Stimulated activated CD4-positive, alpha-beta T cell treated with anti-CD3 and anti-CD28 coated beads, Interleukin-12 subunit alpha, Interleukin-12 subunit beta, amount 100 ng/mL, for 4 hours (primary cell): ENCODE results near the gene JPH3.
A peak's percentile ranks its signal among the peaks of the same experiment; 100 is the strongest.
"Not testable (repeated sequence)": the region's sequence is repeated elsewhere in the genome, so short reads cannot be mapped to it uniquely, and the experiment has no call there.

Experiments used
- DNase-seq: peaks from one replicate; pipeline ENCODE4 v3.0.0-alpha.2; 2020

The JPH3 gene

DNA sequence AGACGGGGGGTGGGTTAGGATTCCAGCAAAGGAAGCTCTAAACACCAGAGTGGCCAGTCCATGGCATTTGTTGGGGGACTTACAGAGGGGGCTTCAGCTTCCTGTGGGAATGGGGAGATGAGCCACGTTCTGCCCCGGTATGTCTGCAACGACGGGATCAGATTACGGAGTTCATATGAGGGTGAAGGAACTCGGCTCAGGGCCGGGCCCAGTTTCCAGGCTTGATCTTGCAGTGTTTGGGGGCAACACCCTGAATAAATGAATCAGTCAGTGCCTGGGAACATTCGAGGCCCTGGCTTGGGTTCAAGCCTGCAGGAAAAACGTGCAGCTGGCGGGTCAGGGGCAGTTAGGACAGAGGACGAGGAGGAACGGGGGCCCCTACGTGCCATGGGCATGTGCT, 54.0 kb downstream of the JPH3 start:
- DNase-seq: no peak

DNA sequence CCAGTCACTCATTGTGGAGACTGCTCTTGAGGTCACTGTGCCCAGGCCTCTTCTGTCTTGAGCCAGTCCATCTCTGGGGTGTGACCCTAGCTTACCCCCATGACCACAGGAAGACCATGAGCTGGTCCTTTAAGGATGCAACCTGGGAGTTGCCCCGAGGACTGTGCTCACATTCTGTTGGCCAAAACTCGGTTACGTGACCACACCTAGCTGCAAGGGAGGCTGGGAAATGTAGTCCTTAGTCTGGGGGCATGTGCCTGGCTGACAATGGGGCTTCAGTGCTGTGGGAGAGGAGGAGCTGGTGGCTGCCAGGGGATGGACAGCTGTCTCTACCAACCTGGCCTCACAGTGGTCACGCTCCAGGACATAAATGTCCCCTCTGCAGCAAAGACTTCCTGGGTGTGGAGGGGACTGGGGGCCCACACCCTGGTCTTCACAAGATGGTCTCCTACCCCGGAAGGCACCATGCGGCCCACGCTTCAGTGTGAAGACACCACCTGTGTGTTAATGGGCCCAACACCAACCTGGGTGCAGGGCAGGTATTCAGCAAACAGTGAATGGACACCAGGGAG, 55.4 kb downstream of the JPH3 start:
- DNase-seq: no peak

DNA sequence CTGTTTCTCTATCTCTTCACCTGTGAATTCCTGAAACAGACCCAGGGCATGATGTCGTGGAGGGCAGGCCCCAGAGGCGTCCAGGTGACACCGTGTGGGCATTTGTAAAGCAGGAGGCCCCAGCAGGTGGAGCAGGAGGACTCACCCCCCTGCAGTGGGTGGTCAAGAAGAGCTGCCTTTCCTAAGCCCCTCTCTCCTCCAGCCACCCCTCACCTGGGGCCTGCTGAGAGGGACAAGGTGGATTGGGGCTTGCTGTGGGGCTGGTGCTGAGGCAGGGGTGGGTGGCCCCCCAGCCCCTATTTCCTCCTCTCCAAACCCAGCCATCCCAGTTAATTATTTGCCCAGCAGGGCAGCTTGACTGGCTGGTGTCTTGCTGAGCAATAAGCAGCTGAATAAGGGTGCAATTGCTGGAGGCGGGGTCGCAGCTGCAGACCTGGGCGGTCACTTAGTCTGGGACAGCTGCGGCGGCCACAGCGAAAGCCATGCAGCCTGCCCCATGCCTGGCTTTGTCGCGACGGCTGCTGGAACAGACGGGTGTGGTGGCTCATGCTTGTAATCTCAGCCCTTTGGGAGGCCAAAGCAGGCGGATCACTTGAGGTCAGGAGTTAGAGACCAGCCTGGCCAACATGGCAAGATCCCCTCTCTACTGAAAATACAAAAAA, 56.4 kb downstream of the JPH3 start:
- DNase-seq: no peak

DNA sequence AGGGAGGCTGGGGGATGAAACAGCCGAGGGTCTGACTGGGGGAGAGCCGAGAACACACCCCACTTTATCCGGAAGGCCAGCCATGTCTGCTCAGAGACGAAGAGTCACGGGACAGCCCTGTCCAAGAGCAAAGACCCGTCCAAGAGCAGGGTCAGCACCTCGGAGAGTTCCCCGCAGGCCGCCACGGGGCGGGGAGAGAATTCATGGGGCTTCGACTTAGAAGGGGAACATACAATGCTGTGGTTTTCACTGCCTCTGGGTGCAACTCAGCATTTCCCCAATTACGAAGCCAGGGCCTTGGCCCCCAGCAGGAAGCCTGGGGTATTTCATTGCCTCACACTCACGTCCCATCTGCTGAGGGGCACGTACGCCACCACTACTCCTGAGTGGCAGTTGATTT, 59.3 kb downstream of the JPH3 start:
- DNase-seq: peak; percentile 8

DNA sequence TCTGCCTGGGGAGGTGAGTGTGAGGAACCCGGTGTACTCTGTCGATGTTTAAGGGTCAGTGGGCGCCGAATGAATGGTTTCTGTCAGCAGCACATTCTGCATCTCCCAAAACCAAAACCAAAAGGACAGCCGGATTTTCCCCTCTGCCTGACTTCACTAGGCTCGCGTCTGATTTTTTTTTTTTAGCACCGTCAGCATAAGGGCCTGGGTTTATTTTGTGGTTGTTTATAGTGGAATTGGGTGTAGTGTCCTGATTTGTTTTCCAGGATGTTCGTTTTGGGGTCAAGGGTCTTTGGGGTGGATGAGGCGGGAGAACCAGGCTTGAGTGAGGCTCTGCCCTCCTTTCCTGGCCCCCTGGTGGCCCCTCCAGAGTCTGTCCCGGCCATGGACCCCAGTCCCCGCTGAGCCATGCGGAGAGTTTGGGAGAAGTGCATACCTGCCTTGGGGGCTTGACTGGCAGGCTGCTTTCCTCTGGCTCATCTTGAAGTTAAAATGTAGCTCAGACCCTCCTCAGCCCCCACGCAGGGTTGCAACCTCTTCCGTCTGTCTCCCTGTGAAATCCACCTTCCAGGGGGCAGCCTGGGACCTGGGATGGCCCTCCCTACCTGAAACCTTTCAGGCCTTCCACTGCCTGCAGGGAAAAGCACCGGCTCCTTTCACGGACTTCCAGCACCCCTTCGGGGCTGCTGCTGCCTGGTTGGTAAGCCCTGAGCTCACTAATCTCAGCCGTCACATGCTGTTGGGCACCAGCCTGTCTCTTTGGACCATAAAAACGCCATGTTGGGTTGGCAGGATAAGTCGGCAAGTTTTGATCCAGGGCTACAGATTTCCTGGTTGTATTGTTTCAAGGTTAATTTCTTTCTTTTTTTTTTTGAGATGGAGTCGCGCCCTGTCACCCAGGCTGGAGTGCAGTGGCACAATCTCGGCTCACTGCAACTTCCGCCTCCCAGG, 60.2 kb downstream of the JPH3 start:
- no peak for DNase-seq

DNA sequence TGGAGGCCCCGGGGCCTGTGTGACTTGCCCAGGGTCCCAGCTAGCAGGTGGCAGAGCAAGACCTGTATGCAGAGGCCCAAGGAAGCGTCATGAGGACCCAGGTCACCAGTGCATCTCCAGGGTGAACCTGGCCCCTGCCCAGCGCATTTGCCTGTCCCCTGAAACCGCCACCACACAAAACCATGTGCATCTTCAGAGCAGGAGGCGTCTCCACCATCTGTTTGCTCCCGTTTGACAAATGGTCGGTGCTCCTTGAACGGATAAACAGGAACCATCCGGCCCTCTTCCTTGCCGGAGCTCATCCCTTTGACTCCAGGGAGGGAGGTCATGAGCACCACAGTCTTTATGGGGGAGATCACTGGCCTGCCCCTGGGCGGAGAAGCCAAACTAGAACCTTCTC, 62.5 kb downstream of the JPH3 start:
- no peak for DNase-seq

DNA sequence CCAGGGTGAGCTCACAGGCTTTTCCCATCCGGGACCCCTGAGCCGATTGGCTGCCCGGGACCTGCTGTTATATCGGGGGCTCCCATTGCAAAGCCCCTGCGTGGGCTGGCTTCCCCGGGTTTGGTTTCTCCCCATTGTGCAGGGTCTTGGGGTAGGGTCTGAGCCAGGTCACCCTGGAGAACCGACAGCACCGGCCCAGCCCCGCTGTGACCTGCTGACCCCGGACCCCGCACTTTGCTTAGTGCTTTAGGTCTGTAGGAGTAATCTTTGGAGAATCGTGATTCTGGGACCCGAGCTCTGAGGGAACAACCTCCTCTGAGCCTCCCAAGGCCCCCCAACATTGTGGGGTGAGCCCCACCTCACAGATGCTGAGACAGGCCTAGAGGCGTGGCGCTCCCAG, 62.9 kb downstream of the JPH3 start:
- no peak for DNase-seq

DNA sequence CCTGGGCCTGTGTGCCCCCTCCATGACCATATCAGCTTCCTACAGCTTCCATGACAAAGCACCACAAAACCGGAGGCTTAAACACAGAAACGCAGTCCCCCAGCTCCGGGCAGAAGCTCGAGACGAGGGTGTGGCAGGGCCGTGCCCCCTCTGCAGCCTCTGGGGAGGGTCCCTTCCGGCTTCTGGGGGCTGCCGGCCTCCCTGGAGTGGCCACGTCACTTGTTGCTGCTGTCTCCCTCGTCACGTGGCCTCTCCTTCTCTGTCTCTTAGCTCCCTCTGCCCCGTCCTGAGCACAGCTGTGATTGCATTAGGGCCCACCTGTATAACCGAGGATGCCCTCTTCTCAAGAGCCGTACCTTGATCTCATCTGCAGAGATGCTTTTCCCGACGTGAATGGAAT, 64.6 kb downstream of the JPH3 start:
- no peak for DNase-seq

DNA sequence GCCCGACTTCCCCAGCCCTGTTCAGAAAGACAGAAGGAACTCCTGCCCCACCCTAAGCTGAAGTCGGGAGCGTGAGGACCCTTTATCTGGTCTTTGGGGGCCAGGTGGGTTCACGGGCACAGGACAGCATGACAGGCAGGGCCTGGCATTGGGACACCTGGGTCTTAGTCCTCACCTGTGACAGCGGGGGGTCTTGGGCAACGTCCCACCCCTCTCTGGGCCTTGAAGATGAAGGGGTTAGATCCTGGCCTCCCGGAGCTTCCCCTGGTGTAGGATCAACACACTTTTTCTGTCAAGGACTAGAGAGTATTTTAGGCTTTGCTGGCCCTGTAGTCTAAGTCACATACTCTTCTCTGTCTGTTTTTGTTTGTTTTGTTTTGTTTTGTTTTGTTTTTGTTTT, 65.1 kb downstream of the JPH3 start:
- DNase-seq: no peak

DNA sequence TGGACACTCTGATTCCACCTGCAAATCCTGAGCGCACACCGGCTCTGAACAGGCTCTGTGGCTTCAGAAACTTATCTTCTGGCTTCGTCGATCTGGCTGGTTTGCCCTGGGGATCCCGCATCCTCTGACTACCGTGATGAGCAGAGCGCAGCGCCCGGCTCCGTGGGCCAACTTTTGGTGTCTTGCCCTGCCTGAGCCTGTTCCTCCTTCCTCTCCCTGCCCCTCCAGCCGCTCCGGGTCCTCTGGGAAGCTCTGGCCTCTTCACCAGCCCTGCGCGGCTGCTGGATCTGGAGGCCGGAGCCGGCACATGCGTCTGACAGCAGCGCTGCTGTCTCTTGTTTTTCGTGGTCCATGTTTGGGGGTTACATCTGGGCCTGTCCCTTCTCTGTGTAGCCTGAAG, 65.6 kb downstream of the JPH3 start:
- no peak for DNase-seq

DNA sequence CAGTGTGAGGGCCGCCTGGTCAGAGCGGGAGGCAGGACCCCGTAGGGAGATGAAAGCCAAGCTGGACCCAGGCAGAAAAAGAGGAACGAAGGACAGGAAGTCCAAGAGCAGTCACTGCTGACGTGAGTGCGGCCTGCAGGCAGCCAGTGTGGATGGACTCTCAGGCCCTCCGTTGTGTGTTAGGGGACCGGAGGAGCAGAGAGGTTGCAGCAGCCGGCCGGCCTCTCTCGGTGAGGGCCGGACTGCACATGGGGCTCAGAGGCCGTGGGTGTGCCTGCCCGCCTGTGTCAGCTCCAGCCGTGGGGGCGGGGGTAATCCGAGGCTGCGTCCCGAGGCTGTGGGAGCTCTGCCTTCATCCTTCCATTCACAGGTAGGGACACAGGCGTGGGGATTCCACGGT, 67.4 kb downstream of the JPH3 start:
- DNase-seq: no peak

DNA sequence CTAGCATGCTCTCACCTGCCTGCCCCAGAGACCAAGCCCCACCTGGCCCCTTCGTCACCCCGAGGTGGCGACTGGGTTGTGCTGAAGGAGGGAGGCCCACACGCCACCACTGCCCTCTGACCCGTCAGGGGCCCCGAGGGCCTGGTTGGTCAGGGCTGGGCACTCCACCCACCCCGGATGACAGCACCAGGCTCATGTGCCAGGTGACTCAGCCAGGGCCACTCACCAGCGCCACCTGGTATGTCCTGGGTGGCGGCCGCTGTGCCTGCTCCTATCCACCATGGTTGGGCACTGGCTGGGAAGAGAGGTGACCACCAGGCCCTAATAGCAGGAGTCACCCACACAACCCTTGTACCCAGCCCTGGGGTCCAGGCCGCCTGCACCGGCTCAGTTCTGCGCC, 68.9 kb downstream of the JPH3 start:
- no peak for DNase-seq

DNA sequence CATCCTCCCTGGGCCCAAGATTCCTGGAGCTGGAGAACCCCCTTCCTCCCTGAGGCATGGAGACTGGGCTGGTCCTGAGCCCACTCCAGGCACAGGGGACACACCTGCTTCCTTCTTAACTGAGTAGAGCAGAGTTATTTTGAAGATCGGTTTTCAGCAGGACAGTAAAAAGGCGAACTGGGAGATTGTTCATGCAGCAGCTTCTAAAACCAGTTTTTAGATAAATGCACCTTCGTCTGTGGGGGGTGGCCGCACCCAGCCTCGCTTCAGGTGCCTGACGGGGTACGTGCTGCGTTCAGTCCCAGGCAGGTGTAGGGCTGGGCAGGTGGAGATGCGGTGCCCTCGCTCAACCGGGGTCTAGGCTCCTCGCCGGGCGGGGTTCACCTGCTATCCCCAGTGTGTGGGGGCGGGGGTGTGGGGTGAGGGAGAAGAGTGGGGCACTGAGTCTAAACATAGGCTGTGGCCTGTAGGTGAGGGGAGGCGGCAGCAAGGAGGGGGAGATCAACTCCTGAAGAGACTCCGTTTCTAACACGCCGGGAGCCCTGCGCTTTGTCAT, 69.5 kb downstream of the JPH3 start:
- no peak for DNase-seq

DNA sequence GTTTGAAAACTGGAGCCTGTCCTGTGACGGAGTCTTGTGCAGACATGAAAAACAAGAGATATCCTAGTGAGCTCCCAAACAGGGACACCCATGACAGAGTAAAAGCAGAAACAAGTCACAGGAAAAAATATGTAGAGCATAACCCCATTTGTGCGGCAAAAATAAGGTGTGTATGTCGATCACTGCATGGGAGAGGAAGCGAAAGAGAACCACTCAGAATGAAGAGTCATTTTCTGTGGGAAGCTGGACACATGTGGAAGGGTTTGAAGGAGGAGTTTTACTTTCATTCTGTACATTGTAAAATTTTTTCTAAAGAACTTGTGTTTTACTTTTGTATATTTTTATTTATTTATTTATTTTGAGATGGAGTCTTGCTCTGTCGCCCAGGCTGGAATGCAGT, 72.1 kb downstream of the JPH3 start:
- DNase-seq: no peak

DNA sequence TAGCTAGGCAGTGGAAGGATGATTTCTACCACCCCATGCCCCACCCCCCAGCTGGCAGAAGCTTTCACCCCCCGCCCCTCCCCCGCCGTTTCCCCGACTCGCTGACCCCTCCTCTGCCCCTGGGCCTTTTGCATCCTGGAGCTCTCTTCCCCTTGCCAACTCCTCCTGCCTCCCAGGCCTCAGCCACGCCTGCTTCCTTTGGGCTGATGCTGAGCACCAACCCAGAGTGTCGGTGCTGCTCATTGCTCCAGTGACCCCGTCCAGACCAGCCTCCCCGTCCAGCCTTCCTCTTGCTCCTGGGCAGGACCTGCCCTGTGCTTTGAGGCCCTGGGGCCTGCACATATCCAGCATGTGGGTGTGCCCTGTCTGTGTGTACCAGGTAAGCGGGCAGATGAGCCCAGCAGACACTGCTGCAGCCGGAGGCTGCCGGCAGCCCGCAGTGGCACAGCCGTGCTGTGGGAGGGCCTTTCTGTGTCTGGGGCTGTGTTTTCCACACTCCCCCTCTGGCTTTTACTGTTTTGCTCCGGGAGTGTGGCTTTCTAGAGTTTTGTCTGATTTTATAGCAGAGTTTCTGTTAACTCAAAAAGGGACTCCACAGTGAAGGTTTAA, 72.9 kb downstream of the JPH3 start:
- no peak for DNase-seq

DNA sequence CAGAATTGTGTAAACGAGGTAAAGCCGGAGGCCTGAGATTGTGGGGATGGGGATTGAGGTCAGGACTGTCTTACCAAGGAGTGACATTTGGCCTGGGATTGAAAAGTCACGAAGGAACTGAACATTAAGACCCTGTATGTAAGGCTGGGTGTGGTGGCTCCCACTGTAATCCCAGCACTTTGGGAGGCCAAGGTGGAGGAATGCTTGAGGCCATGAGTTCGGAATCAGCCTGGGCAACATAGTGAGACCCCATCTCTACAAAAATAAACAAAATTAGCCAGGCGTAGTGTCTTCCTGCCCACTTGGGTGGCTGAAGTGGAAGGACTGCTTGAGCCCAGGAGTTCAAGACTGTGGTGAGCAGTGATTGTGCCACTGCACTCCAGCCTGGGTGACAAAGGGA, 75.5 kb downstream of the JPH3 start:
- DNase-seq: no peak

DNA sequence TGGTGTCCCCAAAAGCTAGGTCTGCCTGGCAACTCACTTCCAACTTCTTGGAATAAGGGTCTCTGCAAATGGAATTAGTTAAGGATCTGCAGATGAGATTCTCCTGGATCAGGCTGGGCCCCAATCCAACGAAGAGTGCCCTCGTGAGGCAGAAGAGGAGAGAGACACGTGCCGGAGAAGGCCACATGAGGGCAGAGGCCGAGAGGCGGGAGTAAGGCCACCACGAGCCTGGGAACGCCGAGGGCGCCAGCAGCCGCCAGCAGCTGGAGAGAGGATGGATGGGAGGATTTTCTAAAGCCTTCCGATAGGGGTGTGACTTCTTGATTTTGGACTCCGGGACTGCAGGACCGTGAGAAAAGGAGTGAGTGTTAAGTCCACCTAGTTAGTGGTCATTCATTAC, 76.3 kb downstream of the JPH3 start:
- no peak for DNase-seq

DNA sequence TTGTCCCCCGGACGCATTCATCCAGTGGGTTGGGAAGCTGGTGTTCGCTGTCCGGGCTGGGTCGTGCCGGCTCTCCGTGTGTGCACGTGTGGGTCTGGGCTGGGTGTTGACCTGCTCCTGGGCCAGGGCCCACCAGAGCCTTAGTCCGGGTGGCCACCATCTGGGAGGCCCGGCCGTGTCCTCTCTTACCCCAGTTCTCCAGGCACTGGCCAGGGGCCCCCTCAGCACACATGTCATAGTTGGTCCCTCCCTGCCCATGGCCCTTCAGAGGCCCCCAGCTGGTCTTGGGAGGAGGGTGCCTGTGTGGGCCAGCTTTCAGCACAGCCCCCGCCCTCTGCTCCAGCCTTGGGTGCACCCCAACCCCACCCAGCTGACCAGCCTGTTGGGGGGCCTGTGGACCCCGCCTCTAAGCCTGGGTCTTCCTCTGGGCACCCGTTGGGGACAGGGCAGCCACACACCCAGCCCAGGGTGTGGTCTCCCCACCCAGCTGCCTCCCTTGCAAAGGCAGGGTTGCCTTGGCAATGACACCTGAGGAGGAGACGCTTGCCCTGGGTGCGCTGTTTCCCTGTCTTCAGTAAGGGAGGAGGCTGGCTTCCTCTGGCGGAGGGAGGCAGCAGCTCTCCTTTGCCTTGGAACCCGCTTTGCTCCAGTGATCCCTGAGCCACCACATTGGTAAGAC, 77.4 kb downstream of the JPH3 start:
- DNase-seq: no peak

DNA sequence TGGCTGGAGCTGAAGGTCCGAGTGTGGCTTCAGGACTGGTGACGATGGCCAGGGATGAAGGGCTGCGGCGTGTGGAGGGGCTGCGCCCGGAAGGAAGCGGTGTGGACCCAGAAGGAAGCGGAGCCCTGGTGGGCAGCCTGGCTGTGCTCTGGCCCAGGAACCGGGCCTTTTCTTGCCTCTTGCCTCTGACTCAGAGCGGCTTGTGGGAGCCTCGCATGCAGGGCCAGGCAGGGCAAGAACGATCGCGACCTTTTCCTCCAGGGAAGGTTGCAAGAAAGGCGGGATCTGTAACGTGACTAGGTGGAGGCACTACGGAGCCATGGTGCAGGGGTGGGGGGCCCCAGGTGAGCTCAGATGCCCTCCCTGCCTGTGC, 78.0 kb downstream of the JPH3 start:
- no peak for DNase-seq

DNA sequence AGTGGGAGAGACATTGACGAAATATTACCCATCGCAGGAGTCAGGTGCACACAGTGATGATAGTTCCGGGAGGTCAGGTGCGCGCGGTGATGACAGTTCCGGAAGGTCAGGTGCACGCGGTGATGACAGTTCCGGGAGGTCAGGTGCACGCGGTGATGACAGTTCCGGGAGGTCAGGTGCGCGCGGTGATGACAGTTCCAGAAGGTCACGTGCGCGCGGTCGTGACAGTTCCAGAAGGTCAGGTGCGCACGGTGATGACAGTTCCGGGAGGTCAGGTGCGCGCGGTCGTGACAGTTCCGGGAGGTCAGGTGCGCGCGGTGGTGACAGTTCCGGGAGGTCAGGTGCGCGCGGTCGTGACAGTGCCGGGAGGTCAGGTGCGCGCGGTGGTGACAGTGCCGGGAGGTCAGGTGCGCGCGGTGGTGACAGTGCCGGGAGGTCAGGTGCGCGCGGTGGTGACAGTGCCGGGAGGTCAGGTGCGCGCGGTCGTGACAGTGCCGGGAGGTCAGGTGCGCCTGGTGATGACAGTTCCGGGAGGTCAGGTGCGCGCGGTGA, 78.8 kb downstream of the JPH3 start:
- DNase-seq: not testable (repeated sequence)

DNA sequence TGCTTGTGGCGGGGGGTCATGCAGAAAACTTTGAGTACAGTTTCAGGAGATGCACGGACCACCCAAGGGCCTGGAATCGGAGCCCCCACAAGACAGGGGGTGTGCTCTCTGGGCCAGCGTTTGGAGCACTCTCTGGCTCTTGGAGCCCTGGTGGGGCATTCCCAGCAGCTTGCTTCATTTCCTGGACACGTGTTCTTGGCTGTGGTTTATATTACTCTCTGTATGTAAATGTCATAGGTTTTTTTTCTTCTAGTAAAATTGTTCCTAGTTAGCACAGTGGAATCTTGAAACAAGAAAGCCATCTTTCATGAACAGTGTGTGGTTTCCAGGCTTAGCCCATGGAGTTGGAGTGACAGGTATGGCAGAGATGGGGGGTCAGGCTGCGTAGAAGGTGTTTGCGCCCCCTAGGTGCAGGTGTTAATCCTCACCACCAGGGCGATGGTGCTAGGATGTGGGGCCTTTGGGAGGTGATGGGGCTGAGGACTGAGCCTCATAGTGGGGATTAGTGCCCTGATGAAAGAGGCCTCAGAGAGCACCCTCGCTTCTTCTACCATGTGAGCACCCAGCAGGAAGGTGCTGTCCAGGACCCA, 79.8 kb downstream of the JPH3 start:
- DNase-seq: no peak

DNA sequence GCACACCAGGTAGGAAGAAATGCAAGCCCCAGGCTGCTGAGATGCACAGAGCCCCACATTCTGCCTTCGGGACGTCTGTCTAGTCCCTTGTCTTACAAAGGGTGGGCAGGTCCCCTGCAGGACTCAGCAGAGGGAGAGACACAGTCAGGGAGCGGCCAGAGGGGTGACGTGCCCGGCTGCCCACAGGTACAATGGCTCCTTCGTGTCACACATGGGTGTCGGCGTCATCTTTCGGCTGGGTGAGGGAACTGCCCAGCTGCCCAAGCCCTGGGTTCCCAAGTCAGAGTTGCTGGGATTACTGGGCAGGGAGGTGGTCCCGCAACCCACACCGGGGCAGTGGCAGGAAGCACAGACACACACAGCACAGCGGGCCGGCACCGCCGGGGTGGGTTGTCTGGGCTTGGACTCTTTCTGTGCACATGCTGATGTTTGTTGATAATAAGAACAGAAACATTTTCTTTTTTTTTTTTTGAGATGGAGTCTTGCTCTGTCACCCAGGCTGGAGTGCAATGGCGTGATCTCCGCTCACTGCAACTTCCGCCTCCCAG, 80.6 kb downstream of the JPH3 start:
- no peak for DNase-seq
